ENCODE measurements around the gene CSRNP2. TPM values are rescaled to one million over a fixed set of nuclear protein-coding genes. Genes with fewer than 3 reads are reported as not detected.
A peak's percentile ranks its signal among the peaks of the same experiment; 100 is the strongest.

The CSRNP2 gene
- total RNA-seq, 4 donors from 2014 or later, result 16.6 to 22.7 (median 18.7) TPM

- DNase-seq (ENCODE audit: low spot score in 2 of 2), result no peak
- intact Hi-C loops (cut with DNase I; ENCODE audit: low total_unique reads), result no loop called here
- WGBS, 2 donors, result 20 to 23% methylated on average over 14 of the region's 14 CpGs
- peak overlapping the region; percentile 50 for H3K4me3 ChIP-seq (ENCODE audit: low read depth, poor library complexity, severe bottlenecking)
- TF ChIP-seq CTCF (IDR thresholded peaks at IDR 0.05), result no peak
- no peak for TF ChIP-seq POLR2A (IDR thresholded peaks at IDR 0.05)
These were observed 34.6 kb downstream of the CSRNP2 start for GRCh38 chr12:51048661-51049251.

GRCh38 chr12:51047655-51048540, 35.5 kb downstream of the CSRNP2 start, which contains the start of gene LETMD1:
Gene LETMD1, plus strand, starts transcription at chr12:51048327. Its CDS starts 30 bp downstream, at chr12:51048357.
- intact Hi-C loops (cut with DNase I; ENCODE audit: low total_unique reads), result no loop called here
- peak within 1 kb of the TSS; percentile 50 for H3K4me3 ChIP-seq (ENCODE audit: low read depth, poor library complexity, severe bottlenecking)
- 3 to 4% methylated on average over 42 to 44 of the region's 51 CpGs for WGBS, 2 donors
- DNase-seq (ENCODE audit: low spot score in 2 of 2), result peak; percentile 96 to 98
- TF ChIP-seq CTCF (IDR thresholded peaks at IDR 0.05) (peak in 1 of 3 donors; percentile 76), POLR2A (IDR thresholded peaks at IDR 0.05) (no peak)

GRCh38 chr12:51036279-51036678, 47.1 kb downstream of the CSRNP2 start:
- DNase-seq (ENCODE audit: low spot score in 2 of 2), result no peak
- intact Hi-C loops (cut with DNase I; ENCODE audit: low total_unique reads), result no loop called here
- 72 to 75% methylated on average over 3 of the region's 3 CpGs for WGBS, 2 donors
- TF ChIP-seq POLR2A (IDR thresholded peaks at IDR 0.05), result no peak
- no peak for TF ChIP-seq CTCF (IDR thresholded peaks at IDR 0.05)
- no peak overlapping the region for H3K4me3 ChIP-seq (ENCODE audit: low read depth, poor library complexity, severe bottlenecking)

- WGBS, 2 donors, result 90 to 94% methylated on average over 4 of the region's 4 CpGs
These were observed 49.8 kb downstream of the CSRNP2 start for GRCh38 chr12:51033457-51034089.

GRCh38 chr12:51033048-51033447, 50.3 kb downstream of the CSRNP2 start:
- 75 to 86% methylated on average over 2 of the region's 2 CpGs for WGBS, 2 donors
- no peak overlapping the region for H3K4me3 ChIP-seq (ENCODE audit: low read depth, poor library complexity, severe bottlenecking)
- intact Hi-C loops (cut with DNase I; ENCODE audit: low total_unique reads), result no loop called here
- DNase-seq (ENCODE audit: low spot score in 2 of 2), result no peak
- no peak for TF ChIP-seq CTCF (IDR thresholded peaks at IDR 0.05)
- TF ChIP-seq POLR2A (IDR thresholded peaks at IDR 0.05), result no peak

More at GRCh38 chr12:51033457-51034089, 49.8 kb downstream of the CSRNP2 start:
- H3K4me3 ChIP-seq (ENCODE audit: low read depth, poor library complexity, severe bottlenecking), result no peak overlapping the region
- intact Hi-C loops (cut with DNase I; ENCODE audit: low total_unique reads), result no loop called here
- TF ChIP-seq POLR2A (IDR thresholded peaks at IDR 0.05), result no peak
- no peak for TF ChIP-seq CTCF (IDR thresholded peaks at IDR 0.05)
- no peak for DNase-seq (ENCODE audit: low spot score in 2 of 2)

Data from lower leg skin (tissue), 4 donors.